H1 (cell line): ENCODE results near the gene KLF13. TPM values are rescaled to one million over a fixed set of nuclear protein-coding genes. Genes with fewer than 3 reads are reported as not detected.

Experiments used
- ASH2L ChIP-seq: fragments of 200-600, 300-600 bp; sonication (generic); IDR thresholded peaks from one replicate; pipeline ENCODE4 v1.7.1; 2017; ENCODE audit warnings: low read length
- CBX5 ChIP-seq: fragments of 300-800, 300-1000 bp; sonication (generic); IDR thresholded peaks from 2 replicates; pipeline ENCODE4 v1.7.1; 2016; ENCODE audit warnings: antibody characterized with exemption, low read length, low read depth
- CTBP2 ChIP-seq: IDR thresholded peaks from 2 replicates; pipeline ENCODE4 v1.7.0; 2011; ENCODE audit warnings: borderline replicate concordance, mild to moderate bottlenecking, moderate library complexity, mixed read lengths, low read length; ENCODE audit not compliant: insufficient read depth, insufficient read length
- FOSL1 ChIP-seq: IDR thresholded peaks from 2 replicates; pipeline ENCODE4 v1.6.1; 2011; ENCODE audit warnings: mild to moderate bottlenecking, low read depth, low read length, moderate library complexity; ENCODE audit not compliant: insufficient read depth
- KDM5A ChIP-seq: fragments of 200-600 bp; IDR thresholded peaks from 2 replicates; pipeline ENCODE4 v1.7.1; 2012; ENCODE audit warnings: mild to moderate bottlenecking, low read length, inconsistent platforms, mixed read lengths
- MAFK ChIP-seq: IDR thresholded peaks from 2 replicates; pipeline ENCODE4 v1.6.1; 2012; ENCODE audit warnings: low read depth, mild to moderate bottlenecking, improper control_type of control experiment, low read length
- NRF1 ChIP-seq: IDR thresholded peaks from 2 replicates; pipeline ENCODE4 v1.6.1; 2011; ENCODE audit warnings: mild to moderate bottlenecking, low read depth, low read length, improper control_type of control experiment
- RAD21 ChIP-seq, 2 experiments: IDR thresholded peaks in 1 of 2; conservative IDR thresholded peaks in 1 of 2; 2 replicates each; pipeline ENCODE4 v1.6.1; 2011; ENCODE audit warnings: low read depth in 2 of 2, low read length in 2 of 2, improper control_type of control experiment in 1 of 2, inconsistent platforms in 1 of 2, mild to moderate bottlenecking in 1 of 2, moderate library complexity in 1 of 2
- TAF1 ChIP-seq: IDR thresholded peaks from 2 replicates; pipeline ENCODE4 v1.6.1; 2011; ENCODE audit warnings: mild to moderate bottlenecking, low read depth, low read length
- polyA plus RNA-seq, 7 experiments: library from polyadenylated mRNA; depleted of rRNA in 3 of 7; stranded (reverse) in 5 of 7; unstranded in 2 of 7; fragments of >200 nt in 5 of 7; fragments of 200-250 nt in 2 of 7; gene quantifications; 1 replicate in 5 of 7; 2 replicates in 1 of 7; 4 replicates in 1 of 7; pipeline versions ENCODE4 v1.2.1 to v1.2.3, GENCODE V29; 2011 to 2013; ENCODE audit warnings: missing spikeins in 2 of 7, mixed read lengths in 2 of 7
- total RNA-seq: library from RNA; stranded (reverse); fragmentation: NEBNext Ultra II Directional; extraction: Animal tissue kit (Norgen Biotek cat#: 25700); gene quantifications from 2 replicates; pipeline ENCODE4 v1.2.1, GENCODE V29; 2021
- TF ChIP-seq, protein P1 (sequence below): fragments of 300-600 bp; sonication (generic); IDR thresholded peaks from 2 replicates; pipeline ENCODE4 v1.7.1; 2012; ENCODE audit warnings: low read length, moderate library complexity, mild to moderate bottlenecking, inconsistent platforms; ENCODE audit not compliant: insufficient replicate concordance
- TF ChIP-seq, protein P2 (sequence below): IDR thresholded peaks from 2 replicates; pipeline ENCODE4 v1.6.1; 2011; ENCODE audit warnings: low read depth, mild to moderate bottlenecking, low read length; ENCODE audit not compliant: insufficient read depth

KLF13 gene
- total and polyA plus RNA-seq, 2 of the 8 experiments (the other 6 are each of a cell fraction or from before 2014, with no cell fraction given) = 18.3 to 33.4 TPM

- TF ChIP-seq, protein P1, sequence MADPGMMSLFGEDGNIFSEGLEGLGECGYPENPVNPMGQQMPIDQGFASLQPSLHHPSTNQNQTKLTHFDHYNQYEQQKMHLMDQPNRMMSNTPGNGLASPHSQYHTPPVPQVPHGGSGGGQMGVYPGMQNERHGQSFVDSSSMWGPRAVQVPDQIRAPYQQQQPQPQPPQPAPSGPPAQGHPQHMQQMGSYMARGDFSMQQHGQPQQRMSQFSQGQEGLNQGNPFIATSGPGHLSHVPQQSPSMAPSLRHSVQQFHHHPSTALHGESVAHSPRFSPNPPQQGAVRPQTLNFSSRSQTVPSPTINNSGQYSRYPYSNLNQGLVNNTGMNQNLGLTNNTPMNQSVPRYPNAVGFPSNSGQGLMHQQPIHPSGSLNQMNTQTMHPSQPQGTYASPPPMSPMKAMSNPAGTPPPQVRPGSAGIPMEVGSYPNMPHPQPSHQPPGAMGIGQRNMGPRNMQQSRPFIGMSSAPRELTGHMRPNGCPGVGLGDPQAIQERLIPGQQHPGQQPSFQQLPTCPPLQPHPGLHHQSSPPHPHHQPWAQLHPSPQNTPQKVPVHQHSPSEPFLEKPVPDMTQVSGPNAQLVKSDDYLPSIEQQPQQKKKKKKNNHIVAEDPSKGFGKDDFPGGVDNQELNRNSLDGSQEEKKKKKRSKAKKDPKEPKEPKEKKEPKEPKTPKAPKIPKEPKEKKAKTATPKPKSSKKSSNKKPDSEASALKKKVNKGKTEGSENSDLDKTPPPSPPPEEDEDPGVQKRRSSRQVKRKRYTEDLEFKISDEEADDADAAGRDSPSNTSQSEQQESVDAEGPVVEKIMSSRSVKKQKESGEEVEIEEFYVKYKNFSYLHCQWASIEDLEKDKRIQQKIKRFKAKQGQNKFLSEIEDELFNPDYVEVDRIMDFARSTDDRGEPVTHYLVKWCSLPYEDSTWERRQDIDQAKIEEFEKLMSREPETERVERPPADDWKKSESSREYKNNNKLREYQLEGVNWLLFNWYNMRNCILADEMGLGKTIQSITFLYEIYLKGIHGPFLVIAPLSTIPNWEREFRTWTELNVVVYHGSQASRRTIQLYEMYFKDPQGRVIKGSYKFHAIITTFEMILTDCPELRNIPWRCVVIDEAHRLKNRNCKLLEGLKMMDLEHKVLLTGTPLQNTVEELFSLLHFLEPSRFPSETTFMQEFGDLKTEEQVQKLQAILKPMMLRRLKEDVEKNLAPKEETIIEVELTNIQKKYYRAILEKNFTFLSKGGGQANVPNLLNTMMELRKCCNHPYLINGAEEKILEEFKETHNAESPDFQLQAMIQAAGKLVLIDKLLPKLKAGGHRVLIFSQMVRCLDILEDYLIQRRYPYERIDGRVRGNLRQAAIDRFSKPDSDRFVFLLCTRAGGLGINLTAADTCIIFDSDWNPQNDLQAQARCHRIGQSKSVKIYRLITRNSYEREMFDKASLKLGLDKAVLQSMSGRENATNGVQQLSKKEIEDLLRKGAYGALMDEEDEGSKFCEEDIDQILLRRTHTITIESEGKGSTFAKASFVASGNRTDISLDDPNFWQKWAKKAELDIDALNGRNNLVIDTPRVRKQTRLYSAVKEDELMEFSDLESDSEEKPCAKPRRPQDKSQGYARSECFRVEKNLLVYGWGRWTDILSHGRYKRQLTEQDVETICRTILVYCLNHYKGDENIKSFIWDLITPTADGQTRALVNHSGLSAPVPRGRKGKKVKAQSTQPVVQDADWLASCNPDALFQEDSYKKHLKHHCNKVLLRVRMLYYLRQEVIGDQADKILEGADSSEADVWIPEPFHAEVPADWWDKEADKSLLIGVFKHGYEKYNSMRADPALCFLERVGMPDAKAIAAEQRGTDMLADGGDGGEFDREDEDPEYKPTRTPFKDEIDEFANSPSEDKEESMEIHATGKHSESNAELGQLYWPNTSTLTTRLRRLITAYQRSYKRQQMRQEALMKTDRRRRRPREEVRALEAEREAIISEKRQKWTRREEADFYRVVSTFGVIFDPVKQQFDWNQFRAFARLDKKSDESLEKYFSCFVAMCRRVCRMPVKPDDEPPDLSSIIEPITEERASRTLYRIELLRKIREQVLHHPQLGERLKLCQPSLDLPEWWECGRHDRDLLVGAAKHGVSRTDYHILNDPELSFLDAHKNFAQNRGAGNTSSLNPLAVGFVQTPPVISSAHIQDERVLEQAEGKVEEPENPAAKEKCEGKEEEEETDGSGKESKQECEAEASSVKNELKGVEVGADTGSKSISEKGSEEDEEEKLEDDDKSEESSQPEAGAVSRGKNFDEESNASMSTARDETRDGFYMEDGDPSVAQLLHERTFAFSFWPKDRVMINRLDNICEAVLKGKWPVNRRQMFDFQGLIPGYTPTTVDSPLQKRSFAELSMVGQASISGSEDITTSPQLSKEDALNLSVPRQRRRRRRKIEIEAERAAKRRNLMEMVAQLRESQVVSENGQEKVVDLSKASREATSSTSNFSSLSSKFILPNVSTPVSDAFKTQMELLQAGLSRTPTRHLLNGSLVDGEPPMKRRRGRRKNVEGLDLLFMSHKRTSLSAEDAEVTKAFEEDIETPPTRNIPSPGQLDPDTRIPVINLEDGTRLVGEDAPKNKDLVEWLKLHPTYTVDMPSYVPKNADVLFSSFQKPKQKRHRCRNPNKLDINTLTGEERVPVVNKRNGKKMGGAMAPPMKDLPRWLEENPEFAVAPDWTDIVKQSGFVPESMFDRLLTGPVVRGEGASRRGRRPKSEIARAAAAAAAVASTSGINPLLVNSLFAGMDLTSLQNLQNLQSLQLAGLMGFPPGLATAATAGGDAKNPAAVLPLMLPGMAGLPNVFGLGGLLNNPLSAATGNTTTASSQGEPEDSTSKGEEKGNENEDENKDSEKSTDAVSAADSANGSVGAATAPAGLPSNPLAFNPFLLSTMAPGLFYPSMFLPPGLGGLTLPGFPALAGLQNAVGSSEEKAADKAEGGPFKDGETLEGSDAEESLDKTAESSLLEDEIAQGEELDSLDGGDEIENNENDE = no peak
- TF ChIP-seq, protein P2, sequence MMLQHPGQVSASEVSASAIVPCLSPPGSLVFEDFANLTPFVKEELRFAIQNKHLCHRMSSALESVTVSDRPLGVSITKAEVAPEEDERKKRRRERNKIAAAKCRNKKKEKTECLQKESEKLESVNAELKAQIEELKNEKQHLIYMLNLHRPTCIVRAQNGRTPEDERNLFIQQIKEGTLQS = no peak
- TF ChIP-seq NRF1 (no peak), ASH2L (no peak), FOSL1 (no peak), MAFK (no peak), CTBP2 (no peak), CBX5 (no peak), KDM5A (no peak), RAD21 (IDR thresholded peaks at IDR 0.05 in 1 of 2, conservative IDR thresholded peaks at IDR 0.05 in 1 of 2; ENCODE audit: low read depth in 2 of 2, low read length in 2 of 2) (no peak), TAF1 (no peak)
Measured at GRCh38 chr15:31280831-31281216, 45.8 kb upstream of the KLF13 start (continued).
